Progenitor cell of endocrine pancreas (in vitro differentiated cells): ENCODE results near the gene CTH. TPM values are rescaled to one million over a fixed set of nuclear protein-coding genes. Genes with fewer than 3 reads are reported as not detected.
A peak's percentile ranks its signal among the peaks of the same experiment; 100 is the strongest.

Source experiments
- DNase-seq: peaks from one replicate; pipeline ENCODE4 v3.0.0; 2021; ENCODE audit warnings: low spot score; ENCODE audit not compliant: unreplicated experiment
- H3K27ac Mint-ChIP-seq: 2 replicates; pipeline ENCODE4 v1.8.0; 2021; ENCODE audit warnings: mild to moderate bottlenecking, moderate library complexity, mixed read lengths
- H3K27me3 Mint-ChIP-seq: 2 replicates; pipeline ENCODE4 v1.8.0; 2021; ENCODE audit warnings: mixed read lengths
- H3K36me3 Mint-ChIP-seq: 2 replicates; pipeline ENCODE4 v1.8.0; 2022; ENCODE audit warnings: mixed read lengths; ENCODE audit not compliant: insufficient read depth
- H3K4me1 Mint-ChIP-seq: 2 replicates; pipeline ENCODE4 v1.8.0; 2021; ENCODE audit warnings: low read depth, mixed read lengths
- H3K4me3 Mint-ChIP-seq: 2 replicates; pipeline ENCODE4 v1.8.0; 2021; ENCODE audit warnings: low read depth, mild to moderate bottlenecking, moderate library complexity, mixed read lengths
- H3K9me3 Mint-ChIP-seq: 2 replicates; pipeline ENCODE4 v1.8.0; 2021; ENCODE audit warnings: low read depth, mixed read lengths
- CTCF ChIP-seq: fragments of 200-600 bp; sonication (generic); IDR thresholded peaks from one replicate; pipeline ENCODE4 v1.5.0; 2021; ENCODE audit warnings: antibody characterized with exemption, mild to moderate bottlenecking; ENCODE audit not compliant: unreplicated experiment
- total RNA-seq: library from RNA; stranded (reverse); gene quantifications from 2 replicates; pipeline ENCODE4 v1.2.1, GENCODE V29; 2021

The CTH gene
- total RNA-seq, 1 donor from 2014 or later = 17.3 TPM

GRCh38 chr1:70431874-70432273, 20.8 kb downstream of the CTH start:
- Mint-ChIP-seq H3K4me3 (no peak overlapping the region), H3K9me3 (no peaks in the 10 kb centered on the region), H3K27ac (no peak overlapping the region), H3K4me1 (peaks cover 2% of the 10 kb centered on the region), H3K36me3 (peaks cover 32% of the 10 kb centered on the region), H3K27me3 (no peaks in the 10 kb centered on the region)
- no peak for TF ChIP-seq CTCF
- DNase-seq = no peak

DNA sequence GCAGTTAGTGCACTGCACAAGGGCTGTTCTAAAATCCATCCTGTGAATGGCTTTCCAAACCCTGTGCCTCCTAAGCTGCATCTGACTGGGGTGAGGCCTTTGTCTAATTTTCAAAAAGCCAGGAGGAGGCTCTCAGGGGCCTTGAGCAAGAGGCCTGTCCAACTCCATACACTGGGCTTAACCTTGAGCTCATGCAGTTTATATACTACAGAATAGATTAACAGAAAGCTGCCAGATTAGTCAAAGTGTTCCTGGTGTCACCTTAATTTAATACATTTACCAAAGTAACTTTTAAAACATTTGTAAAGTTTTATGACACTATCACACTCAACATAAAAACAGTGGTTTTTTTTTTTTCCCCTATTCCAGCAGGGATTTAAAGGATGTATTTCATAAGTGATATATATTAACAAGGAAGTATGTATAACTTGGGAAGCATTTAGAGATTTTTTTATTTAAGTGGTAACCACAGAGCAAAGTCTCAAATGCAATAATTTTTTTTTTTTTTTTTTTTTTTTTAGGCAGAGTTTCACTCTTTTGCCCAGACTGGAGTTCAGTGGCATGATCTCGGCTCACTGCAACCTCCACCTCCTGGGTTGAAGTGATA, 23.3 kb downstream of the CTH start:
- TF ChIP-seq CTCF = no peak
- no peaks in the 10 kb centered on the region for H3K9me3 Mint-ChIP-seq
- H3K36me3 Mint-ChIP-seq = peaks cover 23% of the 10 kb centered on the region
- H3K27me3 Mint-ChIP-seq = no peaks in the 10 kb centered on the region
- H3K4me3 Mint-ChIP-seq = no peak overlapping the region
- peaks cover 2% of the 10 kb centered on the region for H3K4me1 Mint-ChIP-seq
- H3K27ac Mint-ChIP-seq = no peak overlapping the region
- DNase-seq = no peak

DNA sequence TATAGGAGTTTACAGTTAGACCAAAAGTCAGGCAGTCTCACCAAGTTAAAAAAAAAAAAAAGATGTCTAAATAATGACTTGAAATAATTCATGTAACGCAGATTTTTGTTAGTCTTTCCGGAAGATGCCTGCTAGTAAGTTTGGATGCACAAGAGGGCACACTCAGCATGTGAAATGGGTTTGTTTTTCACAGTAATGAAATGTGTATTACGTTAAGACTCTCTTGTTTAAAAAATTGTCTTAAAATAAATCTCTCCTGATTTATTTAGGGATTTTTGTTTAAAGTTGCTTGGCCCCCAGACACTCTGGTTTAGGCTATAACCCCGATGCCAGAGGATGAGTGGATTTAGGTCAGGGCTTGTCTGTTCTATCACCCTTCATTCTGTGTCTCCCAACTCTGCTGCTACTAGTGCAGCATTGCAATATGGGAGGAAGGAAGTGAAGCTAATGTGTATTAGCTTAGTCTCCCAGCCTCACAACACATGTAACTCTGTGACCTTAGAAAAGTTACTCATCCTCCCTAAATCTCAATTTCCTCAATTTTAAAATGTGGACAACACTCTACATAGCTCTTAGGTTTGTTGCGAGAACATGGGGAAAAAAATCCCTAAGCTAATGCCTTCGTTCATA, 25.7 kb downstream of the CTH start:
- Mint-ChIP-seq H3K27ac (no peak overlapping the region), H3K9me3 (no peaks in the 10 kb centered on the region), H3K36me3 (peaks cover 19% of the 10 kb centered on the region), H3K4me3 (no peak overlapping the region), H3K4me1 (peaks cover 2% of the 10 kb centered on the region), H3K27me3 (no peaks in the 10 kb centered on the region)
- TF ChIP-seq CTCF = peak; percentile 13
- DNase-seq = no peak

GRCh38 chr1:70438529-70438928, 27.5 kb downstream of the CTH start:
- peaks cover 2% of the 10 kb centered on the region for H3K4me1 Mint-ChIP-seq
- TF ChIP-seq CTCF = no peak
- no peak for DNase-seq
- no peak overlapping the region for H3K27ac Mint-ChIP-seq
- no peaks in the 10 kb centered on the region for H3K27me3 Mint-ChIP-seq
- H3K4me3 Mint-ChIP-seq = no peak overlapping the region
- peaks cover 10% of the 10 kb centered on the region for H3K36me3 Mint-ChIP-seq
- H3K9me3 Mint-ChIP-seq = no peaks in the 10 kb centered on the region

- Mint-ChIP-seq H3K4me3 (no peak overlapping the region), H3K4me1 (no peaks in the 10 kb centered on the region), H3K27me3 (no peaks in the 10 kb centered on the region), H3K27ac (no peak overlapping the region), H3K9me3 (no peaks in the 10 kb centered on the region), H3K36me3 (peaks cover 4% of the 10 kb centered on the region)
- no peak for DNase-seq
- TF ChIP-seq CTCF = no peak
Observed at GRCh38 chr1:70440642-70441391, 29.7 kb downstream of the CTH start.
